GM21723 (cell line): ENCODE measurements around the gene PFKP.
"Not testable (repeated sequence)": the region's sequence is repeated elsewhere in the genome, so short reads cannot be mapped to it uniquely, and the experiment has no call there.

Experiments
- ATAC-seq: cut with Tn5 transposase; IDR thresholded peaks from one replicate; pipeline ENCODE4 v1.9.1; 2021; ENCODE audit warnings: mild to moderate bottlenecking, moderate library complexity; ENCODE audit not compliant: unreplicated experiment

Gene PFKP

GRCh38 chr10:3148041-3148440 lies 80.7 kb downstream of the PFKP start:
- ATAC-seq, result no peak

DNA sequence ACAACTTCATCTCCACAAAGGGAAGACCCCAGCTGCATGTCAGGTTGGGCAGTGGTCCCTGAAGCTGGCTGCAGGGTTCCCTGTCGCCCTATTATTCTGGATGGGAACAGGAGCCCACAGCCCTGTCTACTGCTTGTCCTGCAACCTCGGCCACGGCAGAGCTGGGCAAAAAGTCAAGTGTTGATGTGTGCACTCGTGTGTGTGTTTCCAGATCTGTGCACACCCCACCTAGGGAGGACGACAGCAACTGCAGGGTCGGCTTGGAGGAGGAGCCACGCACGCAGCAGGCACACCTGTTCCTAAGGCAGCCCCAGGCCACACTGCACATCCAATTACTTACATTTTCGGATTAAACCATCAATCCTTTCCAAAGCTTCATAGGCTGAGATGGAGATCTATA lies 81.6 kb downstream of the PFKP start:
- no peak for ATAC-seq

DNA sequence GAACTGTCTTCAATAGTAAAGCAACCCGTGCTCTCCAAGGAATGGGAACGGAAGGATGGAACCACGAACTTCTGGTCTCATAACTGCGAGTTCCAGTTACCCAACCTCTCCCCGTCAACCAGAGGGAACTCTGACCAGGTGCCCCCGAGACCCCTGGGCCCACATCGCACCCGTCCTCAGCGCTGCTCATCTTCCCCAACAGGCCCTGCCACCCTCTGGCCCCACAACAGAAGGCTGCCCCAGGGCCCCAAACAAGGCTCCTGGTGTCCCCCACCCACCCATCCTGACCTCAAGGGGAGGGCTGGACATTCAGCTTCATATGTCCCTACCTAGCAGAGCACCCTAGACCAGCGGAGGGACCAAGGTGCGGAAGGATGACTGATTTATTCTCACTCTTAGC lies 82.6 kb downstream of the PFKP start:
- ATAC-seq, result no peak

DNA sequence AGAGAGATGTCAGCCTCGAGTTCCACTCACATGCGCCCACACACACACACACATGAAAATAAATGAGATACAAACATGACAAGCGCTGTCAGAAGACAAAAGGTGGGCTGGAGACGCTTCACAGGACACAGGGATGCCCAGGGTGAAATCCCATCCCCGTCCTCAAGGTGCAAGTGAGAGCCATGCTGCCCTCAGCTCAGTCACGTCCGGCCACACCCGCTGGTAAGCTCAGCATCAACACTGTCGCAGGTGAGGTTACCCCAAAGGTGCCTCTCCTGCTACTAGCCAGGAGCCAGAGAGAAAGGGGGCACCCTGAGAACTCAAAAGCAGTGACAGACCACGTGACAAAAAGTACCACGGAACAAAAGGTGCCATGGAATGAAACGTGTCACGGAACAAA lies 83.0 kb downstream of the PFKP start:
- ATAC-seq, result no peak

- no peak for ATAC-seq
These were observed 83.6 kb downstream of the PFKP start for GRCh38 chr10:3150961-3151360.

DNA sequence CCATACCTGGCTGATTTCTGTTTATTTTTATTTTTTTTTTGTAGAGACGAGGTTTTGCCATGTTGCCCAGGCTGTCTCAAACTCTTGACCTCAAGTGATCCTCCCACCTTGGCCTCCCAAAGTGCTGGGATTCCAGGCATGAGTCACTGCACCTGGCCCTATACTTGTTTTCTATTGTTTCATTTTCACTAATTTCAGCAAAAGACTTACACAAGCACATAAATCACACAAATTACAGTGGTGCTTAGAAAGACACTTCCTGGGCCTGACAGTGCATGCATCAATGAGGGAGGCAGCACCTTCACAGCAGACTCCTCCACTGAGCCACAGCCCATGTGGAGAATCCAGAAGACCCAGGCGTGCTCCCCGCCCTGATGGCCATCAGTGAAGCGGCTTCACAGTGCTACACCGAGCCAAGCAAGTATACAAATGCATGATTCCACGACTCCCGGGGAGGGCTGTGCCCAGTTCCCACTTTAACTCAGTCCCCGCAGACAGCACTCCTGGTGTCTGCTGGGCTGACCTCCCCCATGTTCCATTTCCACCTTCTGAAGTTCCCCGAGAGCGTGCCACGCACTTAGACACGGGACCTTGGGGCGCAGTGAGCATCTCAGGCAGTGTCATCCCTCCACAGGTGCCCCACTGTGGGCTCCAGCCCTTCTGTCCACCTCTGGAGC lies 84.7 kb downstream of the PFKP start:
- ATAC-seq, result no peak

DNA sequence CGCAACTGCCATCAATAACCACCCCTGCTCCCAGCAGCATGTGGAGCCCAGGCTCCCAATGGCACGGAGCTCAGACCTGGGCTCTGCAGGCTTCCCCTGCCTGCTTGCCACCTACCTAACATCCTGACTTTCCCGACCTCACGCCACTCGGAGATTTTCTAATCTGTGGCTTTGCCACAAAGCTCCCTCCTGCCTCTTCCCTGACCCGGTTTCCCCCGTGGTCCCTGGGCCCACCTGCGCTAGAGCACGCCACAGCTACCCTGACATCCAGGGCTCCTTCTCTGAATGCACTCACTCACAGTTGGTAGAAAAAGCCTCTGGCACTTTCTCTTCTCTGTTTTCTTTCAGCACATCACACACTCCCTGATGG lies 85.2 kb downstream of the PFKP start:
- ATAC-seq, result no peak

GRCh38 chr10:3154666-3155065 lies 87.3 kb downstream of the PFKP start:
- no peak for ATAC-seq

- ATAC-seq, result no peak
These were observed 91.8 kb downstream of the PFKP start for GRCh38 chr10:3159152-3159551.

DNA sequence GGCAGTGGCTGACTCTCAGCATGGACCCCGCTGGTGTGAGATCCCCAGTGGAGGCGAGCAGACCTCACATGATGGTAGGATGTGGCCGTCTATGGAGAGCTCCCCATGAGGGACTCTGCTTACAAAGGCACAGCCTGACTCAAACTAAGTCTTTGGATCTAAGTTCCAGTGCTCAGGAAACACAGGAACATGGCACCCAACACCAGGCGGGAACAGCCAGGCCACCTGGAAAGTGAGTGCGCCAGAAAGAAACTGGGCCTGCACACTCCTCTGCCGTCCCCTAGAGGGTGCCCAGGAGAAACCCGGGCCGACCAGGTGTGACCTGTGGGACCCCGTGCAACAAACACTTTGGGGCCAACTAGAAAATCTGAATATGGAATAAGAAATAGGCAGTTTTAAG lies 95.2 kb downstream of the PFKP start:
- ATAC-seq, result no peak

DNA sequence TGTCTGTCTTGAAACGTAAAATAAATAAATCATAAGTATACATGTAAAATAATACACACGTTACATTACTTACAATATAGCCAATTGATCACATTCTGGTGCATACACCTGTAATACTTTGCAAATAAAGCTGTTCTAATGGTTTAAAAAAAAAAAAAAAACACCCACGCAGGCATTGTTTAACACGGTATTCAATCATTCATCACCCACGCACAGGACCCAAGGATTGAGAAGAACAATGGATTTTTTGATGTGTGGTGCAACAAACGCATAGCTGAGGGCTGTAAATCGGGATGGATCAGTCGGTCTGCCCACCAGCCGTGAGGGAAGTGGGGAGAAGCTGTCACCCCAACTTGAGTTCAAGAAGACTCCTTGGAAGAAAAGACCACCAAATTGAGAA lies 96.5 kb downstream of the PFKP start:
- no peak for ATAC-seq

GRCh38 chr10:3165196-3165595 lies 97.8 kb downstream of the PFKP start:
- no peak for ATAC-seq

GRCh38 chr10:3166496-3167290 lies 99.3 kb downstream of the PFKP start:
- no peak for ATAC-seq

GRCh38 chr10:3167611-3168330 lies 100.4 kb downstream of the PFKP start:
- no peak for ATAC-seq

- ATAC-seq, result no peak
These were observed 101.9 kb downstream of the PFKP start for GRCh38 chr10:3169271-3169670.

DNA sequence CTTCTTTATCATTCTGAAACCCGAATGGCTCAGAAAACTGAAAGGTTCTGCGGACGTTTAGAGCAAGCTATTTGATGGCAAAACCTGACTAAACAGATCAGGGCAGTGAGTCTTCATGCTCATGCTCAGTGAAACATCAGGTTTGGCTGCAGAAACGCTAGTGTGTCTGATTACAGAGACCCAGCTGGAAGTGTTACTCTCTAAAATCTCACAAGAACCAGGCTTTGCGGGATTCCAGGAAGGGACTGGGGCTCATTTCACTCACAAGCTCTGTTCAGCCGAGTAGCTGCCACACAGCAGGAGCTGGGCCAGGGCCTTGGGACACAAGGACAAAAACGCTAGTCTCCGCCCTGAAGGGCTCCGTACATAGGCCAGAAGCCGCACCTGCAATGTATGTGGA lies 102.3 kb downstream of the PFKP start:
- ATAC-seq, result no peak

GRCh38 chr10:3171488-3171887 lies 104.1 kb downstream of the PFKP start:
- ATAC-seq, result not testable (repeated sequence)

GRCh38 chr10:3172081-3172445 lies 104.7 kb downstream of the PFKP start:
- no peak for ATAC-seq

DNA sequence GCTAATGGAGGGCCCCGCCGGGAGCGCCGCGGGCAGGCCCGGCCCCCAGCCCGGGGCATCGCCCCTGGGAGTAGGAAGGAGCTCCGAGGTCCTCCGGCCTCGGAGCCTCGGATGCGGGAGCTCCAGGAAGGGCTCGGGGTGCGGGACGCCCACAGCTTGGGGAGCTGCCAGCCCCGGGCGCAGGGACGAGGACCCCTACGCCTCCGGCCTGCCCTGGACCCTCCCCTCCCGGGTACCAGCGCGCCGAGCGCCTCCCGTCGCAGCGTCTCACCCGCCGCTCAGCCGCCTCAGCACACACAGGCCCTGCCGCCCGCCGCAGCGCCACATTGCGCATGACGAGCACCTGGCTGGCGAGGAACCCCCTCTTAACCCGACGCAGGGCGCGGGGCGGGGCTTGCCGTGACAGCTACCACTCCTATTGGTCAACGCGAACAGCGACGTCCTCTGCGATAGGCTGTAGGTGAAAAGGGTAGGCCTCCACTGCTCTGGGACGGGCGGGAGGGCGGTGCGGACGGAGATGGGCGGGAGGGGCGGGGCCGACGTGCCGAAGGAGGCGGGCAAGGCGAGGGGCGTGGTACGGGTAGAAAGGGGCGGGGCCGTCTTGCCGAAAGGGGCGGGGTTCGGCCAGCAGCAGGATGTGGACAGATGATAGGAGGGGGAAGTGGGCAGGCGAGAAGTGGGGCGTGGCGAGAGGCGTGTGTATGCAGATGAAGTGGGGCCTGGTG lies 105.3 kb downstream of the PFKP start, which contains the start of gene PITRM1:
PITRM1 (minus strand) TSS at position 337 of the 725 bp plus-strand sequence; CDS start at position 327, 10 bp downstream.
- peak; percentile 96 for ATAC-seq

GRCh38 chr10:3173171-3173878 lies 106.0 kb downstream of the PFKP start:
- ATAC-seq, result peak; percentile 32

GRCh38 chr10:3178042-3178441 lies 110.7 kb downstream of the PFKP start:
- ATAC-seq, result no peak
